Measurements from ENCODE around the gene MAPKAP1. TPM values are rescaled to one million over a fixed set of nuclear protein-coding genes. Genes with fewer than 3 reads are reported as not detected.
A peak's percentile ranks its signal among the peaks of the same experiment; 100 is the strongest.

Gene MAPKAP1
- total and polyA plus RNA-seq, 2 of the 13 experiments (the other 11 are each of a cell fraction or from before 2014, with no cell fraction given) = 45.0 to 64.3 TPM

GRCh38 chr9:125407974-125408900 lies 298.8 kb downstream of the MAPKAP1 start (continued):
- TF ChIP-seq ZNF740 (CRISPR knock-in tag; IDR thresholded peaks at IDR 0.05) (no peak), GLI4 (CRISPR knock-in tag; IDR thresholded peaks at IDR 0.05; ENCODE audit: borderline replicate concordance) (no peak), LBX2 (CRISPR knock-in tag; IDR thresholded peaks at IDR 0.05; ENCODE audit: borderline replicate concordance) (no peak), ZBTB1 (CRISPR knock-in tag; IDR thresholded peaks at IDR 0.05; ENCODE audit: borderline replicate concordance) (no peak), ZNF136 (CRISPR knock-in tag; IDR thresholded peaks at IDR 0.05; ENCODE audit: low read depth) (no peak), IKZF1 (IDR thresholded peaks at IDR 0.05) (no peak), SPEN (CRISPR knock-in tag; IDR thresholded peaks at IDR 0.05; ENCODE audit: low read depth) (no peak), ZNF709 (CRISPR knock-in tag; IDR thresholded peaks at IDR 0.05) (0 out of 2 replicates have a peak, but pooled peaks have one; percentile 74), FOXJ3 (CRISPR knock-in tag; IDR thresholded peaks at IDR 0.05; ENCODE audit: borderline replicate concordance) (no peak), TRIM22 (IDR thresholded peaks at IDR 0.05) (no peak), IRF2 (CRISPR knock-in tag; IDR thresholded peaks at IDR 0.05) (0 out of 2 replicates have a peak, but pooled peaks have one; percentile 19), ZNF646 (CRISPR knock-in tag; IDR thresholded peaks at IDR 0.05) (peak; percentile 64; the same call in 1 of the 2 replicates)
- TF ChIP-seq, protein P1, sequence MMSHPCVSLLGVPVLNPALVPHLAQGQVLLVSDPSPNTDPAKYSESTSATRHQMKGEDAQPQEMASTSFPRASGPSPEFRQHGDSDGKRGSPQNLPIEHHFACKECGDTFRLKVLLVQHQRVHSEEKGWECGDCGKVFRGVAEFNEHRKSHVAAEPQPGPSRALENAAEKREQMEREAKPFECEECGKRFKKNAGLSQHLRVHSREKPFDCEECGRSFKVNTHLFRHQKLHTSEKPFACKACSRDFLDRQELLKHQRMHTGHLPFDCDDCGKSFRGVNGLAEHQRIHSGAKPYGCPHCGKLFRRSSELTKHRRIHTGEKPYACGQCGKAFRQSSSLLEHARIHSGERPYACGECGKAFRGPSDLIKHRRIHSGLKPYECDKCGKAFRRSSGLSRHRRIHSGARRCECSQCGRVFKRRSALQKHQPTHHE (CRISPR knock-in tag; IDR thresholded peaks at IDR 0.05; ENCODE audit: borderline replicate concordance) = 0 out of 2 replicates have a peak, but pooled peaks have one; percentile 35
- TF ChIP-seq, protein P2, sequence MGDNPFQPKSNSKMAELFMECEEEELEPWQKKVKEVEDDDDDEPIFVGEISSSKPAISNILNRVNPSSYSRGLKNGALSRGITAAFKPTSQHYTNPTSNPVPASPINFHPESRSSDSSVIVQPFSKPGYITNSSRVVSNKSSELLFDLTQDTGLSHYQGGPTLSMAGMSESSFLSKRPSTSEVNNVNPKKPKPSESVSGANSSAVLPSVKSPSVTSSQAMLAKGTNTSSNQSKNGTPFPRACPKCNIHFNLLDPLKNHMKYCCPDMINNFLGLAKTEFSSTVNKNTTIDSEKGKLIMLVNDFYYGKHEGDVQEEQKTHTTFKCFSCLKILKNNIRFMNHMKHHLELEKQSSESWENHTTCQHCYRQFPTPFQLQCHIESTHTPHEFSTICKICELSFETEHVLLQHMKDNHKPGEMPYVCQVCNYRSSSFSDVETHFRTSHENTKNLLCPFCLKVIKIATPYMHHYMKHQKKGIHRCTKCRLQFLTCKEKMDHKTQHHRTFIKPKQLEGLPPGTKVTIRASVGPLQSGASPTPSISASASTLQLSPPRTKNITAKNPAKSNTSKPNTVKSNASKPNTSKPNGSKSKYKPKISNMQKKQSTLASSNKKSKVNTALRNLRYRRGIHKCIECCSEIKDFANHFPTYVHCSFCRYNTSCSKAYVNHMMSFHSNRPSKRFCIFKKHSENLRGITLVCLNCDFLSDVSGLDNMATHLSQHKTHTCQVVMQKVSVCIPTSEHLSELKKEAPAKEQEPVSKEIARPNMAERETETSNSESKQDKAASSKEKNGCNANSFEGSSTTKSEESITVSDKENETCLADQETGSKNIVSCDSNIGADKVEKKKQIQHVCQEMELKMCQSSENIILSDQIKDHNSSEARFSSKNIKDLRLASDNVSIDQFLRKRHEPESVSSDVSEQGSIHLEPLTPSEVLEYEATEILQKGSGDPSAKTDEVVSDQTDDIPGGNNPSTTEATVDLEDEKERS (CRISPR knock-in tag; IDR thresholded peaks at IDR 0.05) = no peak

Data from HepG2 (cell line).